ENCODE data around the gene GJB6.

Gene GJB6

GRCh38 chr13:20193162-20193906, 38.8 kb downstream of the GJB6 start:
- peak overlapping the region; percentile 55 for H3K4me3 ChIP-seq (ENCODE audit: control insufficient read depth, low read depth, low read length)
- DNase-seq (ENCODE audit: low read depth) = no peak
- TF ChIP-seq CTCF (conservative IDR thresholded peaks at IDR 0.05; ENCODE audit: control insufficient read depth, insufficient read depth, low read depth, low read length) = no peak

- no peak for TF ChIP-seq CTCF (conservative IDR thresholded peaks at IDR 0.05; ENCODE audit: control insufficient read depth, insufficient read depth, low read depth, low read length)
- DNase-seq (ENCODE audit: low read depth) = peak; percentile 18
- H3K4me3 ChIP-seq (ENCODE audit: control insufficient read depth, low read depth, low read length) = peak within 1 kb of the TSS; percentile 55
These were observed 39.3 kb downstream of the GJB6 start, which contains the start of gene GJB2 for GRCh38 chr13:20192836-20193161. Gene GJB2, minus strand, starts transcription at chr13:20192938. Its CDS starts 3,357 bp downstream, at chr13:20189581.

- no peak for TF ChIP-seq CTCF (conservative IDR thresholded peaks at IDR 0.05; ENCODE audit: control insufficient read depth, insufficient read depth, low read depth, low read length)
- peak; percentile 32 for DNase-seq (ENCODE audit: low read depth)
- H3K4me3 ChIP-seq (ENCODE audit: control insufficient read depth, low read depth, low read length) = peak overlapping the region; percentile 55
These were observed 39.8 kb downstream of the GJB6 start for GRCh38 chr13:20192158-20192835.

GRCh38 chr13:20191311-20192157, 40.6 kb downstream of the GJB6 start:
- TF ChIP-seq CTCF (conservative IDR thresholded peaks at IDR 0.05; ENCODE audit: control insufficient read depth, insufficient read depth, low read depth, low read length) = no peak
- peak; percentile 83 for DNase-seq (ENCODE audit: low read depth)
- H3K4me3 ChIP-seq (ENCODE audit: control insufficient read depth, low read depth, low read length) = peak overlapping the region; percentile 55

GRCh38 chr13:20190481-20191310, 41.4 kb downstream of the GJB6 start:
- TF ChIP-seq CTCF (conservative IDR thresholded peaks at IDR 0.05; ENCODE audit: control insufficient read depth, insufficient read depth, low read depth, low read length) = no peak
- peak overlapping the region; percentile 17 for H3K4me3 ChIP-seq (ENCODE audit: control insufficient read depth, low read depth, low read length)
- peak; percentile 94 for DNase-seq (ENCODE audit: low read depth)

GRCh38 chr13:20190076-20190475, 42.0 kb downstream of the GJB6 start:
- TF ChIP-seq CTCF (conservative IDR thresholded peaks at IDR 0.05; ENCODE audit: control insufficient read depth, insufficient read depth, low read depth, low read length) = no peak
- no peak for DNase-seq (ENCODE audit: low read depth)
- H3K4me3 ChIP-seq (ENCODE audit: control insufficient read depth, low read depth, low read length) = no peak overlapping the region

All from fibroblast of mammary gland (primary cell).